GM21576 (cell line): ENCODE measurements around the gene SKAP1.
"Not testable (repeated sequence)": the region's sequence is repeated elsewhere in the genome, so short reads cannot be mapped to it uniquely, and the experiment has no call there.

Experiments
- ATAC-seq: cut with Tn5 transposase; IDR thresholded peaks from one replicate; pipeline ENCODE4 v1.9.1; 2021; ENCODE audit warnings: mild to moderate bottlenecking, moderate library complexity; ENCODE audit not compliant: unreplicated experiment

Gene SKAP1

DNA sequence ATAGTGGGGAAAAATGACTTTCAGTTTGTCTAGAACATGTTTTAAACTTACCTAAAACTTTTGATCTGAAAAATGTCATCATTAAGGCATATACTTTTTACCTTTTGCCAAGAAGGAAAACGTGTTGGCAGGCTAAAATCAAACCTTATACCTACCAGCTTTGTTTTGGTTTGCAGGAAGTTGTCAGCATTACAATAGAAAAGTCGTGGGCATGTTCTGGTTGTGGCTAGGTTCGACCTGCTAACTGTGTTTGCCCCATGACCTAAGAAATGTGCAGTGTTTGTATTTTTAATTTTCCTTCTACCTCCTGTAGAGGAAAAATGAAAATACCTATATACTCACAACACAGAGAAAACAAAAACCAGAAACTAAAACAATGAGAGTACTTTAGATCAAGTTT is 13.0 kb downstream of the SKAP1 start:
- ATAC-seq: no peak

DNA sequence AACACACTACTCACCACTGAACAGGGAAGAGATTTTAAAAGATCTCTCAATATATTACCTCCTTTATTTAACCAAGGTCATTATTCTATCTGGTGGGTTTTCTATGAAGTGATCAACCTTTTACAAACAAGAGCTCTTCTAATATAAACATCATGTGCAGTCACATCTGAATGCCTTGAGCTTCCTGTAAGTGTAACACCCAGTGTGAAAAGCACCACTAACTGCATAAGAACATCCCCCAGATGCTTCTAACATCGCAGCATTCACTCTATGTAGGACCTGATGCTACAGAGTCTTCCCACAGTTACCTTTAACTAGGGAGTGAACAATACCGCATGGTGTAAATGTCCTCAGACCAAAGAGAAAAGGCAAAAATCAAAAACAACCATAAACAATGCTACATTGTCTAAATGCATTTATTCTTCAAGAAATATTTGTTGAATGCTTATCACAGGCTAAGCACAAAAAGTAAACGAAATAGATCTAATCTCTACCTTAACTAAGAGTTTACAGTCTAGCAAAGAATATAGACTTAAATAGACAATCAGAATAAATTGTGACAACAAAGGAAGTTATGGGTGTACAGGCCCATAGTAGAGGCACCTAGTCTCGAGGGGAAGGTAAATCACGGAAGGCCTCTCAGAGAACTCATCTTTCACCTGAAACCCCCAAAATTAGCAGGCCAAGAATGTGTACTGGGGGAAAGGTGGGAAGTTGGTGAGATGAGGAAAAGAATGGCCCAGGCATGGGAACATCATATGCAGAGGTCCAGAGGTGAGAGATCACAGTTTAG is 16.2 kb downstream of the SKAP1 start:
- ATAC-seq: no peak

DNA sequence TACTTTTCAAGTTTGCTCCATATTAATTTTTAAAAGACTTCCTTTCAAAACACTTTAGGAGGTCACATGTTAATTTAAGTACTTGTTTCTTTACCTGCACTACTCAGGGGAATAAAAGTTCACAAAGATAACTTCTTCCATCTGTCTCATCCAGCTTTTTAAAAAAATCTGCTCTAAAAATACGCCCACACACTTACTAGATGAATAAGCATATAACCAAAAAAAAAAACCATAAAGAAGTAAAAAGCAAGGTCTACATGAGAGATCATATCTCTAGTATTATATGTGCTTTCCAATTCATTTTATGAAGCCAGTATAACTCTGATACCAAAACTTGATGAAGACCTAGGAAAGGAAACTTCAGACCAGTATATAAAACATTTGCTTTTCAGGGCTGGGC is 17.2 kb downstream of the SKAP1 start:
- ATAC-seq: no peak

GRCh38 chr17:48410821-48411220 is 19.2 kb downstream of the SKAP1 start:
- not testable (repeated sequence) for ATAC-seq

DNA sequence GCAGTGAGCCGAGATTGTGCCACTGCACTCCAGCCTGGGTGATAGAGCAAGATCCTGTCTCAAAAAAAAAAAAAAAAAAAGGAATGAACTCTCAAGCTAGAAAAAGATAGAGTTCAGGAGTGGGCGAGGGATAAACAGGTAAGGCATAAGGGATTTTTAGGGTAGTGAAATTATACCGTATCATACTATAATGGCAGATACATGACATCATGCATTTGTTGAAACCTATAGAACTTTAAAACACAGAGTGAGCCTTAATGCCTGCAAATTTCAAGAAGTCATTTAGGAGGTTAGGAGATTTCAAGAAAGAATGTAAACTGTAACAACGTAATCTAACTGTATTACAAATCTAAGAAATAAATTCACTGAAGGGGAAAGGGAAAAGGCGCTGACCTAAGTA is 20.4 kb downstream of the SKAP1 start:
- ATAC-seq: no peak

DNA sequence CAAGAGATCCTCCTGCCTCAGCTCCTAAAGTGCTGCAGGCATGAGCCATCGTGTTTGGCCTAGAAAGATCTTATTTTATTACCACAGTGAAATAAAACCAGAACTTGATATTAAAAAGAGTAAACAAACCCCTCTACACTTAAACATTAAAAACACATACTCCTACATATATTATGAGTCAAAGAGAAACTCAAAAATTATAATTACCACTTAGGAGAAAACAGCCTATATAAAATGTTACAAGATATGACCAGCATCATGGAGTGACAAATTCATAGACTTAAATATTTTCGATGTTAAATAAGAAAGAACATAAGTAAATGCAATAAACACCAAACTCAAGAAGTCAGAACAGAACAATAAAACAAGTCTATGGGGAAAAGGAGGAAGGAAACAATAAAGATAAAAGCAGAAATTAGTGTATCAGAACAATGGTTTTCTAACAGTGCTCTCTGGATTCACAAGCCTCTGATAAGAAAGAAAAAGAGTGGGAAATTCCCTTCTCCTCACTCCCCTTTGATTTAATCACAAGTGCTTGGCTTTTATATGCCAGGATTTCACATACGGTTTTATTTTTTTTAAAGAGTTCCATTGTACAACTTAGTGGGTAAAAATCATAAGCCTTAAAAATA is 23.0 kb downstream of the SKAP1 start:
- ATAC-seq: no peak

GRCh38 chr17:48394821-48395220 is 35.2 kb downstream of the SKAP1 start:
- ATAC-seq: no peak

DNA sequence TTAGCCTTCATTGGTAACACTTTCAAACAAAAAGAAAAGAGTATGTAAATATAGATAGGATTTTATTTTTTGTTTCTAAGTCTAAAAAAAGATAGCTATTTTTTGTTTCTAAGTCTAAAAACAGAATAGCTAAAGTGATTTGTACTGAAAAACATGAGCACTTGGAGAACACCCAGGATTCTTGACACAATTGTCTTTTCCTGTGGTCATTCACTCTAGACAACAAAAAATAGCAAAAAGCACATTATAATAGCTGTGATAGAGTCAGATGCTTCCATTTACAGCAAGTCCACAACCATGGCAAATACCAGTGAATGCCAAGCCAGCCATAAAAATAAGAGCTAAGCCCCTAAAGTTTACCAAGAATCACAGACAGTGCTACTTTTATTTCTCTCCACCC is 36.7 kb downstream of the SKAP1 start:
- no peak for ATAC-seq

DNA sequence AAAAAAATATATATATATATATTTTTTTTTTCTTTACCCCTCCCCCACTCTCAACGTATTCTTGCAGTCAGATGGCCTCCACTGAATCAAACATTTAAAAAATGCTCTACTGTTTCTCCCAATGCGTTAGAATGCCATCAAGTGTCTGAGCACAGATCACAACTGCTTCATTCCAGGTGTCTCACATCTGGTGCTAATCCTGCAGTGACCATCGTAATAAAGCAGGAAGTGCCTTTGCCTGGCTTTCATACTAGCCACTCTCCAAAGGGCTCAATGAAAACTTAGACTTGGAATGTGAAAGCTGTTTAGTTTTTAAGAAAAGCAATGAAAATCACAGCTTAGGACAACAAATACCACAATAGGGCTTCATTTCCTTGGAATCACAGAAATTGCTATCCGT is 37.2 kb downstream of the SKAP1 start:
- ATAC-seq: no peak

GRCh38 chr17:48391444-48391843 is 38.6 kb downstream of the SKAP1 start:
- no peak for ATAC-seq

- no peak for ATAC-seq
Observed at GRCh38 chr17:48389903-48390302, 40.1 kb downstream of the SKAP1 start.

DNA sequence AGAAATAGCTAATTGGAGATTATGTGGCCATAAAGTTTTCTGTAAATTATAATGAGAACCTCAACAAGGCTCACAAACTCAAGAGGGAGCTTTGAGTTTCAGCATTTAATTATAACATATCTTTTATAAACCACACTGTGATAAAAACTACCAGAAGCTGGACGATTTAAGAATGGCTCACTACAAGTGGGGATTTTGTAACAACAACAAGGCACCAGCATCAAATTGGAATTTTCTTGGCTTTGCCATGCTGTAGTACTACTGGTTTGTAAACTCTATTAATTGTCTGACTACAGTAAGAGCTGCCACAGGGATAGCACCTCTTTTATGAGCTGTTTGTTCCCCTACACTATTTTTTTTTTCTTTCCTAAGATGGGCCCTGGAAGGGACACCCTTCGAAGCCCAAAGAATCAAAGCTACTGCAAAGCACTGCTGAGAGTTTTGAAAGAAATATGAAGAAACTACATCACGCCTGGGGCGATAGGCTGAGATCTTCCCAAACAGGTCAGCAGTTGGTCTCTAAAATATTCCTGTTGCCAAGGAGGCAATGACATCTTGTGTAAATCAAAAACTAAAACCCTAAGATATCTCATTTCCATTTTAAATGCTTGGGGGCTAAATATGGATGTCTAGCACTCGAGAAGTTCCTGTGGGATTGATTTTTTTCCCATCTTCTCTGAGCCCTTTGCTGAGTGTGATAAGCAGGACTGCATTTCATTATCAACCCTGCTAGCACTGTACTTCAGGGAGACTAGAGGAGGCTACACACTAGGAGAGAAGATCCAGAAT is 40.9 kb downstream of the SKAP1 start:
- no peak for ATAC-seq

DNA sequence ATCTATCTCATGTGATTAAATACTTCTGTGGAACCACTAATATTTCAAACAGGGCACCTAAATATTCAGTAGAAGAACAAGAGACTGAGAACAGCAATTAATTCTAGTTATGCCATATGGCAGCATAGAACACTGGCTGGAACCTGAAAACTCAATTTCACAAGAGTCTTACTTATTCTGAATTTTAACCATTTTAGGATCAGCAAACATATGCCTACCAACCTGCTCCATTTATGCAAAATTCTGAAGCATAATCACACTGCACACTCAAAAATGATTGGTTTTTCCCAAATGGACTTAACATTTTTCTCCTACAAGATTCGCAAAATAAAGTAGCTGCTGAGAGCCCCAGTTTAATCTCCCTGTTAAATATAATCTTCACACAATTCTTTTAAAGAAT is 43.2 kb downstream of the SKAP1 start:
- ATAC-seq: no peak

GRCh38 chr17:48385319-48385718 is 44.7 kb downstream of the SKAP1 start:
- no peak for ATAC-seq

- ATAC-seq: no peak
Observed at GRCh38 chr17:48384164-48384563, 45.9 kb downstream of the SKAP1 start.

DNA sequence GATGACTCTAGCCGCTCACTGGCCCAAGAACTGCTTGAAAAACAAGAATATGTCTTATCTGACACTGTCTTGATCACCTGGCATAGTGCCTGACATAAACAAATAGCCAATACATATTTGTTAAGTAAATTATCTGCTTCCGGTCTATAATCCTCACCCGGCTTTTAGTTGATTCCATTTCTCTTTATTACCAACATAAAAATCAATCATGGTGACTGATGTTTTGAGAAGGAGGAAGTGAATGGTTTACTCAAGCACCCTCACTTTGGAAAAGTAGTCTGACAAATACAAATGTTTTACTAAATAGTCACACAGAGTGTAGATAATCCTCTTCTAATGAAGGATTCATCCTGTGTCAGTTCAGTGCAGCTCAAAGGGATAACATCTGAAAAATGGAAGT is 47.0 kb downstream of the SKAP1 start:
- no peak for ATAC-seq

DNA sequence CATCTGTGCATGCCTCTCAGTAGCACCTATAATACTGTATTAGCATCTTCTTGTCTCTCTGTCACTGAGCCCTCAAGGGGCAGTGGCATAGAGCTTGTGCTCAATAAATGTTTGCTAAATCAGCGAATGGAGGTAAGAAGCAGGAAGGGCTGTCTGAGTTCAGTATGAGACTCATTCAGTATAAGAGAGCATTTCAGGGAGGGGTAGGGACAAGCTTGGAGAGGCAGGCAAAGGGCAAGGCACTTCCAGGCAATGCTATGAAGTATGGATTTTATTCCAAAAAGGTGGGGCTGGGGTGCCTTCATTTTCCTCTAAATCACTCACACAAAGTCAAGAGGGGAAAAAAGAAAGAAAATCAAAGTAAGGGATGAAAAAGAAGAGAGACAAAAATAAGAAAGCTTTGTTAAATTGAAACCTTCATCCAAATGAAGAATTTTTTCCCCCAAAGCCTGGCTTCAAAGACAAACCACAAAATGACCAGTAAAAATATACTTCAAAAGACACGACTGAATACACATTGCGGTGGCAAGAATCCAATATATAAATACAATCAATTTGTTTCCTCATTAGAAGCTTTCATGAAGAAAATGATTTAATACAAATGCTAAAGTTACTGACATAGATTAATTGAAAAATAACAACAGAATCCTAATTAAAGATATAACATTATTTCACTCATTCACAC is 51.2 kb downstream of the SKAP1 start:
- no peak for ATAC-seq

DNA sequence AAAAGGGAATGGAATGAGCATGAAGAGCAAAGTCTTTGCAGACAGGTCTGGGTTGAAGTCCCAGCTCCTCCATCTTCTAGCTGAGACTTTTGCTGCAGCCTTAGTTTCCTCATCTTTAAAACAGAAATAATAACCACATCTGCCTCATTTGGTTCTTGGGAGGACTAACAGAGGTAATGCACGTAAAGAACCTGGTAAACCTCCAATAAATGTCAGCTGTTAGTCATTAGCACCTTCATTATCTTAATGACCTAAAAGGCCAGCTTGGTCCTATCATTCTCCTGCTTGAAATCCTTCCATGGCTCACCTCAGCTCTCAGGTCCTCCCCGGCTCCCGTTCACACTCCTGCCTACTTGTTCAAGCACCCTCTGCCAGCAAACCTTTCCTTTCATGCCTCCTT is 51.8 kb downstream of the SKAP1 start:
- no peak for ATAC-seq

DNA sequence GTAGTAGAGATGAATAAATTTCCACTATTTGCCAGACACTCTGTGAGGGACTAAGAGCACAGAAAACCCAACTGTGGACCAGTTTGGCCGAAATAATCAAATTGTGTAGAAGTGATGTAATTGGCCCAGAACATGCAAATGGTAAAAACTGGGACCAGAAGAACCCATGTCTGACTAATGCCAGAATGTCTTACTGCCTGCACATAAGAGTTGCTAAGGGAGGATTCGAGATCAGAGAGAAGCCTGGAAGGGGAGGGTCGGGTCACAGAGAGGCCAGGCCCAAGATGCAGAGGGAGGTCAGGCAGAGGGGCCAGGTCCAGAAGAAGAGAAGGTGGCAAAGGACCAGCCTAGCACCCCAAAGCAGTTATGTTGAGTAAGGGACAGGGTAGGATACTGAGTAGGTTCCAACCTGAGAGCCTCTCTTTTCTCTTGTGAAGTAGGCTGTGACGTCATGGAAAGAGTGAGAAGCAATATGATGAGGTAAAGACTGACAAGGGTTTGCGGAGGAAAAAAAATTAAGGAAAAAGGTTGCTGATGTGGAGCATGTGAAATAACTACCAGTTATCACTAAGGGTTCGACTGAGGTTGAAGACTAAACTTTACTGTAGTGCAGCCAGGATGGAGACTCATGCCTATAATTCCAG is 53.2 kb downstream of the SKAP1 start:
- no peak for ATAC-seq

- no peak for ATAC-seq
Observed at GRCh38 chr17:48375356-48375755, 54.7 kb downstream of the SKAP1 start.
